MG63 (cell line): ENCODE data around the gene PLPP3. TPM values are rescaled to one million over a fixed set of nuclear protein-coding genes. Genes with fewer than 3 reads are reported as not detected.

ENCODE experiments used
- DNase-seq: peaks from one replicate; pipeline ENCODE4 v3.0.0-alpha.2; 2020
- H3K27me3 ChIP-seq: fragments of 250-450 bp; sonication (Bioruptor Pico); 2 replicates; pipeline ENCODE4 v1.5.1; 2020; ENCODE audit warnings: mild to moderate bottlenecking, moderate library complexity
- H3K36me3 ChIP-seq: fragments of 250-450 bp; sonication (Bioruptor Pico); 2 replicates; pipeline ENCODE4 v1.5.1; 2020; ENCODE audit warnings: mild to moderate bottlenecking, moderate library complexity
- H3K4me3 ChIP-seq: fragments of 250-450 bp; sonication (Bioruptor Pico); 2 replicates; pipeline ENCODE4 v1.5.1; 2020; ENCODE audit warnings: mild to moderate bottlenecking, moderate library complexity
- H3K9me3 ChIP-seq: fragments of 250-450 bp; sonication (Bioruptor Pico); 2 replicates; pipeline ENCODE4 v1.5.1; 2020; ENCODE audit warnings: mild to moderate bottlenecking, moderate library complexity
- total RNA-seq: library from RNA; depleted of rRNA; stranded (reverse); fragments of >200 nt; shearing (Covaris generic); gene quantifications from 2 replicates; pipeline ENCODE4 v1.2.3, GENCODE V29; 2014; ENCODE audit warnings: low replicate concordance

PLPP3 gene
- total RNA-seq, 1 experiment from 2014 or later, result 24.3 TPM

GRCh38 chr1:56580771-56581170 is 1.4 kb upstream of the PLPP3 start:
- Histone ChIP-seq H3K9me3 (no peaks in the 10 kb centered on the region), H3K36me3 (peaks cover 3% of the 10 kb centered on the region; the same call in 1 of the 2 replicates), H3K4me3 (no peak overlapping the region), H3K27me3 (no peaks in the 10 kb centered on the region)
- no peak for DNase-seq

- H3K27me3 ChIP-seq, result no peaks in the 10 kb centered on the region
- H3K36me3 ChIP-seq, result peaks cover 5% of the 10 kb centered on the region
- peak; percentile 54 for DNase-seq
- peak overlapping the region; percentile 74 for H3K4me3 ChIP-seq
- H3K9me3 ChIP-seq, result no peaks in the 10 kb centered on the region
Observed at GRCh38 chr1:56578138-56578962, 1.0 kb downstream of the PLPP3 start.

DNA sequence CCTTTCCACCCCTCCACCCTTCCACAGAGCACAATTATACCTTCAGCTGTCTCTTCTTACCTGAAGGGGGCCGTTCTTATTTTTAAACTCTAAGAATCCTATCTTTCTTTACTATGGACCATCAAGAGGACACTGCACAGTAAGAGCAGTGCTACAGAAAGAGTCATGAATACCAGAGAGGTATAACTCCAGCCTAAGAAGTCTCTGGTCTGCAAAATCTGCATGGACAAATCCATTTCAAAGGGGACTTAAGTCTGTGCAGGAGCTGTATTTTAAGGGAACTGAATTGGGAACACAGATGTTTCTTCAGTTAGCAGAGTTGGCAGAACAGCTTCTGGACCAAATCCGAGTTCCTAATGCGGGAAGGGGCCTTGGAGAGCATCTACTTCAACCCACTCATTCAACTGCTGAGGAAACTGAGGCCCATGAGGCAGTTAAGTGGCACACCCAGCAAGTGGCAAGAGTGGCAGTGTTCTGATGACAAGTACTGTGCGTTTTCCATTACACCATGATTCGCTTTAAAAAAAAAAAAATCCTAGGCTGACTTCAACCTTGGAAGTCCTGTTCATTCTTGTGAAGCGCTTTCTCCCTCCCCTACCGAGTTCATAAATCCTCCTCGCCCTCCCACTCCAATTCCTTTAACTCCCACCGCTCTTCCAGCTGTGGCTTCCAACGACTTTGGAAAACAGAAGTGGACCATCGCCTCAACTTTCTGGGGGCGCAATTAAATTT is 1.8 kb downstream of the PLPP3 start:
- Histone ChIP-seq H3K4me3 (peak overlapping the region; percentile 74), H3K9me3 (no peaks in the 10 kb centered on the region), H3K27me3 (no peaks in the 10 kb centered on the region), H3K36me3 (peaks cover 5% of the 10 kb centered on the region)
- DNase-seq, result no peak

GRCh38 chr1:56576880-56577405 is 2.4 kb downstream of the PLPP3 start:
- no peaks in the 10 kb centered on the region for H3K27me3 ChIP-seq
- H3K9me3 ChIP-seq, result no peaks in the 10 kb centered on the region
- H3K4me3 ChIP-seq, result peak overlapping the region; percentile 74
- peaks cover 5% of the 10 kb centered on the region for H3K36me3 ChIP-seq
- no peak for DNase-seq

DNA sequence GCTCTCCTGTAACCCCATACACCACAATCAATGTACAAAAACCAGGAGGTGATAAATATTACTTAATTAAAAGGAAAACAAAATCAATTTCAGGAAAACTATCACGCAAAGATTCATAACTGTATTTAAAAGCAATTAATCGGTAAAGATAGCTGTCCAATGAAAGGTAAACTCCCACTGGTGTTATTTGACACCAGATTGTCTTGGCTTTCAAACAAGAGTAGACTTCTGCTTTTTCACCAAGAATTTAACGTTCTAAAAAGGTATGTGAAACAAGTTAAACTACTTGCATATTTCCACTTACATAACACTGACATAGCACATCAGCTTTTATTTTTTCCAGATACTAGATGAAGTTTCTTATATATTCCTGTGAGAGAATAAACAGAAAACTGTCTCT is 3.5 kb downstream of the PLPP3 start:
- Histone ChIP-seq H3K27me3 (no peaks in the 10 kb centered on the region), H3K4me3 (peak overlapping the region; percentile 74), H3K9me3 (no peaks in the 10 kb centered on the region), H3K36me3 (peaks cover 5% of the 10 kb centered on the region)
- DNase-seq, result no peak

- H3K9me3 ChIP-seq, result no peaks in the 10 kb centered on the region
- DNase-seq, result no peak
- H3K4me3 ChIP-seq, result no peak overlapping the region
- peaks cover 5% of the 10 kb centered on the region for H3K36me3 ChIP-seq
- H3K27me3 ChIP-seq, result no peaks in the 10 kb centered on the region
Observed at GRCh38 chr1:56574794-56575193, 4.6 kb downstream of the PLPP3 start.

GRCh38 chr1:56573311-56573710 is 6.1 kb downstream of the PLPP3 start:
- H3K36me3 ChIP-seq, result peaks cover 5% of the 10 kb centered on the region
- no peak overlapping the region for H3K4me3 ChIP-seq
- no peaks in the 10 kb centered on the region for H3K27me3 ChIP-seq
- DNase-seq, result no peak
- no peaks in the 10 kb centered on the region for H3K9me3 ChIP-seq

GRCh38 chr1:56572334-56573050 is 6.9 kb downstream of the PLPP3 start:
- no peaks in the 10 kb centered on the region for H3K27me3 ChIP-seq
- H3K36me3 ChIP-seq, result peaks cover 5% of the 10 kb centered on the region
- DNase-seq, result no peak
- H3K4me3 ChIP-seq, result no peak overlapping the region
- no peaks in the 10 kb centered on the region for H3K9me3 ChIP-seq

- H3K9me3 ChIP-seq, result no peaks in the 10 kb centered on the region
- DNase-seq, result no peak
- no peak overlapping the region for H3K4me3 ChIP-seq
- peaks cover 6% of the 10 kb centered on the region for H3K36me3 ChIP-seq
- no peaks in the 10 kb centered on the region for H3K27me3 ChIP-seq
Observed at GRCh38 chr1:56571448-56571847, 7.9 kb downstream of the PLPP3 start.

GRCh38 chr1:56570924-56571372 is 8.4 kb downstream of the PLPP3 start:
- Histone ChIP-seq H3K27me3 (no peaks in the 10 kb centered on the region), H3K9me3 (no peaks in the 10 kb centered on the region), H3K4me3 (no peak overlapping the region), H3K36me3 (peaks cover 5% of the 10 kb centered on the region)
- DNase-seq, result no peak

GRCh38 chr1:56569661-56570060 is 9.7 kb downstream of the PLPP3 start:
- H3K36me3 ChIP-seq, result peaks cover 2% of the 10 kb centered on the region; the same call in 1 of the 2 replicates

DNA sequence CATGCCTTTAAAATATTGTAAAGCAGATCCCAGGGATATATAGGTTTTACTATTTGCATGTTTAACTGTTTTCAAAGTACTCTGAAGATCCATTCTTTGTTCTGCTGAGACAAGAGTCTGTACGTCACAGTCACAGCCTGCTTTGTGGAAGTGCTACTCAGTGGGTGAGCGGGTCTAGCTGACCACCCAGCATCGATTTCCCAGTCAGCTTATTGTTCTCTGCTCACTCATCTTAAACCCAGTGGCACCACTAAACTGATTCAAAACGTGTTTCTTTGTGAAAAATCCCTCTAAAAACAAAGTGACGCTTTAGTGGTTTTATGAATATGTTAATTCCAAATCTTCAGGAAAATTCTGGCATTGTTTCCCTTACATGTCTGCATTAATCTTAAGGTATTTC is 12.4 kb downstream of the PLPP3 start:
- Histone ChIP-seq H3K27me3 (no peaks in the 10 kb centered on the region), H3K4me3 (no peak overlapping the region), H3K36me3 (peaks cover 2% of the 10 kb centered on the region; the same call in 1 of the 2 replicates), H3K9me3 (no peaks in the 10 kb centered on the region)
- no peak for DNase-seq

More at GRCh38 chr1:56569661-56570060, 9.7 kb downstream of the PLPP3 start:
- Histone ChIP-seq H3K9me3 (no peaks in the 10 kb centered on the region), H3K4me3 (no peak overlapping the region), H3K27me3 (no peaks in the 10 kb centered on the region)
- no peak for DNase-seq

GRCh38 chr1:56566061-56566744 is 13.2 kb downstream of the PLPP3 start:
- no peak for DNase-seq
- Histone ChIP-seq H3K36me3 (peaks cover 2% of the 10 kb centered on the region; the same call in 1 of the 2 replicates), H3K4me3 (no peak overlapping the region), H3K9me3 (no peaks in the 10 kb centered on the region), H3K27me3 (no peaks in the 10 kb centered on the region)

- no peaks in the 10 kb centered on the region for H3K27me3 ChIP-seq
- DNase-seq, result no peak
Observed at GRCh38 chr1:56564615-56565014, 14.7 kb downstream of the PLPP3 start.

DNA sequence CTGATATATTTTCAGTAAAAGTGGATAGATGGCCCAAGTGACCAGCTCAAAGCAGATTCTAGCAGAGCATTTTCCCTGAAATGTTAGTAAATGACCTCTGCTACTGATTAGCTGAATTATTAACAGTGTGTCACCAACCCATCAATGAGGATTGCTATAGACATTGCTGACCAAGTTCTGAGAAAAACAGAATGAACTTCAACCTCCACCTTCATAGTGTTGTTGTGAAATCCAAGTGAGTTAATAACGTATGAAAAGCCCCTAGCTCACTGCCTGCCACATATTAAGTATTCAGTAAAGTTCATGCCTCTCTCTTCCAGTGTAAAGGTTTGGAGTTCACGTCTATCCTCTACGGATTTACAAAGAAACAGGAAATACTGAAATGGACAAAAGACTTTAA is 15.8 kb downstream of the PLPP3 start:
- H3K9me3 ChIP-seq, result no peaks in the 10 kb centered on the region
- DNase-seq, result no peak
- no peaks in the 10 kb centered on the region for H3K27me3 ChIP-seq
- peaks cover 2% of the 10 kb centered on the region; the same call in 1 of the 2 replicates for H3K36me3 ChIP-seq
- H3K4me3 ChIP-seq, result no peak overlapping the region

More at GRCh38 chr1:56564615-56565014, 14.7 kb downstream of the PLPP3 start:
- peaks cover 2% of the 10 kb centered on the region; the same call in 1 of the 2 replicates for H3K36me3 ChIP-seq
- H3K9me3 ChIP-seq, result no peaks in the 10 kb centered on the region
- H3K4me3 ChIP-seq, result no peak overlapping the region

DNA sequence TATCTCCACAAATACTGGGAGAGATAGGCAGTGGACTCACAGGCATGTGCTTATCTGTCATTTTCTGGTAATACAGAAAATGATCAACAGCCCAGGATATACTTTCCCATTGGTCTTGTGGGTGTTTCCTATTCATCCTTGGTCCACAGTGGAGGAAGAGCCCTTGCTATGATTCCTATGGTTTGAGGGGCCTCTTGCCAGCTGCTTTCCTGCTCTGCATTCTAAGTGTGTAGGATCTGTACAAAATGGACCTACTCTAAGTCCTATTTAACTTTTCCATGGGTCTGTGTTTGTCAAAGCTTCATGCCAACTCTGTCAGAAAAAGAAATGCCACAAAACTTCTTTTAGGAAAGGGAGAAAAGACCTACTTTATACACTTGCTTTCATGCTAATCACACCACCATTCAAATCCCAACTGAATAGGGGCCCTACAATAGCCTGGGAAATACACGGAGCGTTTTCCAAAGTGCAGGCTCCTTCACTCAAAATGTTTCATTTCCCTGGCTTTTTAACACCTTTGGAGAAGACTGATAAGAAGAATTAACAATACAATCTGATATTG is 16.4 kb downstream of the PLPP3 start:
- Histone ChIP-seq H3K36me3 (peaks cover 2% of the 10 kb centered on the region; the same call in 1 of the 2 replicates), H3K27me3 (no peaks in the 10 kb centered on the region), H3K9me3 (no peaks in the 10 kb centered on the region), H3K4me3 (no peak overlapping the region)
- DNase-seq, result no peak
